A549 (cell line): Measurements from ENCODE around the gene TRERF1. TPM values are rescaled to one million over a fixed set of nuclear protein-coding genes. Genes with fewer than 3 reads are reported as not detected.

ENCODE experiments used
- ATAC-seq, 2 experiments: fragments of 200-7000 bp in 1 of 2; fragments of >200 bp in 1 of 2; cut with Nextera tagmentation in 1 of 2; cut with Tn5 transposase in 1 of 2; 3 replicates each; pipeline versions ENCODE4 v1.8.0 to v1.9.1; 2018 to 2020; ENCODE audit warnings: mild to moderate bottlenecking in 1 of 2, moderate library complexity in 1 of 2
- CTCF ChIA-PET: fragments of 300-600 bp; sonication (Branson Sonifier 250); formaldehyde crosslinking; extraction: SDS; loops from one replicate; lab custom pipeline; 2021; ENCODE audit warnings: antibody characterized with exemption, inconsistent platforms; lab: Yijun Ruan, JAX
- POLR2A ChIA-PET: fragments of 350-600 bp; formaldehyde crosslinking; extraction: SDS; loops from one replicate; lab custom pipeline; 2021; ENCODE audit warnings: antibody characterized with exemption, inconsistent platforms; lab: Yijun Ruan, JAX
- DNase-seq, 2 experiments: peaks; one replicate each; pipeline versions ENCODE4 v3.0.0 to v3.0.0-alpha.2; 2011 to 2016; ENCODE audit warnings: low read depth in 1 of 2, low spot score in 1 of 2
- FAIRE-seq: peaks from 2 replicates; lab custom pipeline; 2011; peaks lifted over from hg19 to GRCh38; lab: Jason Lieb, UNC
- H3K27ac ChIP-seq, 2 experiments: fragments of >200 bp; sonication (Bioruptor Twin); formaldehyde crosslinking; 3 replicates each; pipeline ENCODE4 v1.5.1; 2016 to 2017
- H3K4me1 ChIP-seq: fragments of >200 bp; sonication (Bioruptor Twin); formaldehyde crosslinking; 3 replicates; pipeline ENCODE4 v1.6.1; 2016
- H3K4me2 ChIP-seq: fragments of >200 bp; sonication (Bioruptor Twin); formaldehyde crosslinking; 3 replicates; pipeline ENCODE4 v1.6.1; 2016
- H3K4me3 ChIP-seq: fragments of >200 bp; sonication (Bioruptor Twin); formaldehyde crosslinking; 3 replicates; pipeline ENCODE4 v1.5.1; 2016
- H3K9me3 ChIP-seq: fragments of >200 bp; sonication (Bioruptor Twin); formaldehyde crosslinking; 3 replicates; pipeline ENCODE4 v1.6.1; 2016
- CHD2 ChIP-seq: fragments of 150-350 bp; IDR thresholded peaks from 2 replicates; pipeline ENCODE4 v1.6.1; 2014; ENCODE audit warnings: low read length; ENCODE audit not compliant: partially characterized antibody
- EHMT2 ChIP-seq: fragments of 200-600 bp; sonication (generic); IDR thresholded peaks from 2 replicates; pipeline ENCODE4 v1.6.1; 2016; ENCODE audit warnings: antibody characterized with exemption, low read depth, mild to moderate bottlenecking, moderate library complexity
- GATA3 ChIP-seq: IDR thresholded peaks from 2 replicates; pipeline ENCODE4 v1.6.1; 2012; ENCODE audit warnings: borderline replicate concordance
- HEYL ChIP-seq: fragments of 250-450 bp; sonication (Bioruptor Pico); IDR thresholded peaks from 2 replicates; pipeline ENCODE4 v1.8.0; 2021; ENCODE audit warnings: mild to moderate bottlenecking, moderate library complexity
- HOXA7 ChIP-seq: fragments of 250-450 bp; sonication (Bioruptor Pico); IDR thresholded peaks from 2 replicates; pipeline ENCODE4 v1.5.0; 2020; ENCODE audit warnings: mild to moderate bottlenecking, moderate library complexity
- HOXB13 ChIP-seq: fragments of 250-450 bp; sonication (Bioruptor Pico); IDR thresholded peaks from 2 replicates; pipeline ENCODE4 v1.5.0; 2020; ENCODE audit warnings: low read depth, mild to moderate bottlenecking, moderate library complexity
- HOXB5 ChIP-seq: fragments of 250-450 bp; sonication (Bioruptor Pico); IDR thresholded peaks from 2 replicates; pipeline ENCODE4 v1.5.0; 2020; ENCODE audit warnings: mild to moderate bottlenecking, moderate library complexity
- JUN ChIP-seq, 2 experiments: fragments of >200 bp; sonication (Bioruptor Twin); formaldehyde crosslinking; IDR thresholded peaks; 2 replicates in 1 of 2; 3 replicates in 1 of 2; pipeline ENCODE4 v1.6.1; 2016 to 2017
- JUNB ChIP-seq: fragments of >200 bp; sonication (Bioruptor Twin); formaldehyde crosslinking; IDR thresholded peaks from 2 replicates; pipeline ENCODE4 v1.6.1; 2016
- KDM5A ChIP-seq: fragments of 200-600 bp; sonication (generic); IDR thresholded peaks from 2 replicates; pipeline ENCODE4 v1.6.1; 2016; ENCODE audit warnings: antibody characterized with exemption, mild to moderate bottlenecking
- MAFK ChIP-seq: fragments of 450-650 bp; IDR thresholded peaks from 2 replicates; pipeline ENCODE4 v1.6.1; 2014; ENCODE audit not compliant: partially characterized antibody
- MAZ ChIP-seq: fragments of 150-350 bp; IDR thresholded peaks from 2 replicates; pipeline ENCODE4 v1.6.1; 2014; ENCODE audit warnings: antibody characterized with exemption, low read depth, low read length, borderline replicate concordance
- NFE2L2 ChIP-seq: fragments of 150-350 bp; conservative IDR thresholded peaks from 2 replicates; pipeline ENCODE4 v1.6.1; 2014; ENCODE audit warnings: low read length
- NPAS2 ChIP-seq: fragments of 250-450 bp; sonication (Bioruptor Pico); IDR thresholded peaks from 2 replicates; pipeline ENCODE4 v1.8.0; 2022; ENCODE audit warnings: mild to moderate bottlenecking, moderate library complexity, borderline replicate concordance
- NR3C1 ChIP-seq: fragments of >200 bp; sonication (Bioruptor Twin); formaldehyde crosslinking; IDR thresholded peaks from 3 replicates; pipeline ENCODE4 v1.6.1; 2017
- PHF8 ChIP-seq: fragments of 200-600 bp; sonication (generic); IDR thresholded peaks from 2 replicates; pipeline ENCODE4 v1.6.1; 2016; ENCODE audit warnings: low read depth, mild to moderate bottlenecking, antibody characterized with exemption, moderate library complexity, borderline replicate concordance
- RAD21 ChIP-seq, 2 experiments: fragments of >200 bp in 1 of 2; sonication (Bioruptor Twin) in 1 of 2; formaldehyde crosslinking in 1 of 2; IDR thresholded peaks in 1 of 2; conservative IDR thresholded peaks in 1 of 2; 2 replicates in 1 of 2; 3 replicates in 1 of 2; pipeline ENCODE4 v1.6.1; 2012 to 2018; ENCODE audit warnings: inconsistent platforms in 1 of 2
- RARB ChIP-seq: fragments of 250-450 bp; sonication (Bioruptor Pico); IDR thresholded peaks from 2 replicates; pipeline ENCODE4 v1.8.0; 2021; ENCODE audit warnings: mild to moderate bottlenecking, moderate library complexity
- RFX5 ChIP-seq: fragments of 450-650 bp; IDR thresholded peaks from 2 replicates; pipeline ENCODE4 v1.7.1; 2014; ENCODE audit warnings: antibody characterized with exemption, mild to moderate bottlenecking, moderate library complexity
- SMC3 ChIP-seq: fragments of >200 bp; sonication (Bioruptor Twin); formaldehyde crosslinking; IDR thresholded peaks from 3 replicates; pipeline ENCODE4 v1.6.1; 2018; ENCODE audit warnings: inconsistent platforms
- SREBF2 ChIP-seq: fragments of 450-650 bp; IDR thresholded peaks from 2 replicates; pipeline ENCODE4 v1.6.1; 2014; ENCODE audit warnings: mild to moderate bottlenecking, moderate library complexity
- TFCP2L1 ChIP-seq: fragments of 250-450 bp; sonication (Bioruptor Pico); IDR thresholded peaks from 2 replicates; pipeline ENCODE4 v1.5.0; 2021; ENCODE audit warnings: mild to moderate bottlenecking
- TP53 ChIP-seq: fragments of 250-450 bp; sonication (Bioruptor Pico); IDR thresholded peaks from 2 replicates; pipeline ENCODE4 v1.5.0; 2021; ENCODE audit warnings: mild to moderate bottlenecking, moderate library complexity
- ZC3H11A ChIP-seq: fragments of 450-650 bp; IDR thresholded peaks from 2 replicates; pipeline ENCODE4 v1.6.1; 2014; ENCODE audit warnings: antibody characterized with exemption, mild to moderate bottlenecking
- ZNF302 ChIP-seq: fragments of 250-450 bp; sonication (Bioruptor Pico); IDR thresholded peaks from 2 replicates; pipeline ENCODE4 v1.9.0; 2021; ENCODE audit warnings: inconsistent platforms, mild to moderate bottlenecking, moderate library complexity
- ZSCAN20 ChIP-seq: fragments of 250-450 bp; sonication (Bioruptor Pico); IDR thresholded peaks from 2 replicates; pipeline ENCODE4 v1.8.0; 2022; ENCODE audit warnings: mild to moderate bottlenecking, moderate library complexity
- WGBS: methylation state at CpG from one replicate; pipeline ENCODE4 v1.1.6; 2017; ENCODE audit errors: missing lambda C conversion rate; 5-methylcytosine and 5-hydroxymethylcytosine counted together
- polyA plus RNA-seq, 4 experiments: library from polyadenylated mRNA; depleted of rRNA in 3 of 4; stranded (reverse); fragments of >200 nt; fragmentation: RNase III in 1 of 4; extraction: RNeasy Plus Mini Kit Qiagen cat#74134 plus additional on column Dnase treatment in 1 of 4; gene quantifications; 2 replicates in 3 of 4; 3 replicates in 1 of 4; pipeline ENCODE4 v1.2.3, GENCODE V29; 2011 to 2017
- TF ChIP-seq, protein P1 (sequence below): fragments of >200 bp; sonication (Bioruptor Twin); formaldehyde crosslinking; IDR thresholded peaks from 3 replicates; pipeline ENCODE4 v1.6.1; 2016
- TF ChIP-seq, protein P2 (sequence below): fragments of >200 bp; sonication (Bioruptor Twin); formaldehyde crosslinking; IDR thresholded peaks from 3 replicates; pipeline ENCODE4 v1.5.1; 2016
- TF ChIP-seq, protein P3 (sequence below): IDR thresholded peaks from 2 replicates; pipeline ENCODE4 v1.6.1; 2012
- TF ChIP-seq, protein P4 (sequence below): fragments of 450-650 bp; IDR thresholded peaks from 2 replicates; pipeline ENCODE4 v1.6.1; 2014; ENCODE audit warnings: antibody characterized with exemption

The TRERF1 gene
- polyA plus RNA-seq, 2 of the 4 experiments (the other 2 are of a cell fraction): 2.4 to 3.5 TPM

DNA sequence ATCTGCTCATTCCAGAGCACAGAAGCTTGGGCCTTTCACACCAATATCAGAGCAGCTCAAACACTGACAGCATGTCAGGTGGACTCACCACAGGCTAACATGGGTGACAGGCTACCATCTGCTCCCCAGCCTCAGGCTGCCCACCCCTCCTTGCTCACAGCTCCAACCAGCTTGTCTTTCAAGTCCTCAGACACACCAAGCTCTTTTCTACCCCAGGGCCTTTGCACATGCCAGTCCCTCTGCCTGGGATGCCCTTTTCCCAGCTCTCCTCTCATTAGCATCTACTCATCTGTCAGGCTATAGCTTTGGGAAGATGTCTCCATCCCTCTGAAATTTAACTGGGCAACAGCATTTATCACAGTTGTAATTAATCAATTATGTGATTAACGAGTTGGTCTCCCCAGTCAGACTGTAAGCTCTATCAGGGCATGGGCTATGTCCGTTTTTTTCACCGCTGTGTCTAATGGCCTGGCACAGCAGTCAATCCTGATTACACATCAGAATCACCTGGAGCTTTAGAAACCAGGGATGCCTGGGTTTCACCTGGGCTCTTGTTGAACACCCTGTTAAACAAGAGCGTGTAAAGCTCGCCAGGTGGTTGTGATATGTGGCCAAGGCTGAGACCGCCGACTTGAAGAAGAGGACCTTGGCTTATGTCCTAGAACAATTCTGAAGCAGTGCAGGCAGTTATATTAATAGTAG is 145.1 kb downstream of the TRERF1 start:
- no peak overlapping the region for H3K4me3 ChIP-seq
- no peak overlapping the region for H3K27ac ChIP-seq
- H3K9me3 ChIP-seq: no peaks in the 10 kb centered on the region
- ChIA-PET CTCF (interaction anchor here (0.7 to 1.7 kb wide), 3 partner anchors 9 to 226 kb away, joined by 4 to 6 read pairs (median 5); no protein-coding TSS in a partner anchor), POLR2A (no interaction called here)
- WGBS: 93% methylated on average over 7 of the region's 7 CpGs
- TF ChIP-seq, protein P1, sequence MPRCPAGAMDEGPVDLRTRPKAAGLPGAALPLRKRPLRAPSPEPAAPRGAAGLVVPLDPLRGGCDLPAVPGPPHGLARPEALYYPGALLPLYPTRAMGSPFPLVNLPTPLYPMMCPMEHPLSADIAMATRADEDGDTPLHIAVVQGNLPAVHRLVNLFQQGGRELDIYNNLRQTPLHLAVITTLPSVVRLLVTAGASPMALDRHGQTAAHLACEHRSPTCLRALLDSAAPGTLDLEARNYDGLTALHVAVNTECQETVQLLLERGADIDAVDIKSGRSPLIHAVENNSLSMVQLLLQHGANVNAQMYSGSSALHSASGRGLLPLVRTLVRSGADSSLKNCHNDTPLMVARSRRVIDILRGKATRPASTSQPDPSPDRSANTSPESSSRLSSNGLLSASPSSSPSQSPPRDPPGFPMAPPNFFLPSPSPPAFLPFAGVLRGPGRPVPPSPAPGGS: no peak
- TF ChIP-seq SMC3 (no peak), GATA3 (no peak), EHMT2 (no peak), NR3C1 (no peak), RARB (CRISPR knock-in tag) (no peak), PHF8 (no peak), HOXA7 (CRISPR knock-in tag) (no peak), HOXB13 (CRISPR knock-in tag) (no peak), MAZ (no peak), RAD21 (conservative IDR thresholded peaks at IDR 0.05 in 1 of 2, IDR thresholded peaks at IDR 0.05 in 1 of 2) (no peak), MAFK (no peak), TP53 (no peak), HOXB5 (no peak)
- TF ChIP-seq, protein P2, sequence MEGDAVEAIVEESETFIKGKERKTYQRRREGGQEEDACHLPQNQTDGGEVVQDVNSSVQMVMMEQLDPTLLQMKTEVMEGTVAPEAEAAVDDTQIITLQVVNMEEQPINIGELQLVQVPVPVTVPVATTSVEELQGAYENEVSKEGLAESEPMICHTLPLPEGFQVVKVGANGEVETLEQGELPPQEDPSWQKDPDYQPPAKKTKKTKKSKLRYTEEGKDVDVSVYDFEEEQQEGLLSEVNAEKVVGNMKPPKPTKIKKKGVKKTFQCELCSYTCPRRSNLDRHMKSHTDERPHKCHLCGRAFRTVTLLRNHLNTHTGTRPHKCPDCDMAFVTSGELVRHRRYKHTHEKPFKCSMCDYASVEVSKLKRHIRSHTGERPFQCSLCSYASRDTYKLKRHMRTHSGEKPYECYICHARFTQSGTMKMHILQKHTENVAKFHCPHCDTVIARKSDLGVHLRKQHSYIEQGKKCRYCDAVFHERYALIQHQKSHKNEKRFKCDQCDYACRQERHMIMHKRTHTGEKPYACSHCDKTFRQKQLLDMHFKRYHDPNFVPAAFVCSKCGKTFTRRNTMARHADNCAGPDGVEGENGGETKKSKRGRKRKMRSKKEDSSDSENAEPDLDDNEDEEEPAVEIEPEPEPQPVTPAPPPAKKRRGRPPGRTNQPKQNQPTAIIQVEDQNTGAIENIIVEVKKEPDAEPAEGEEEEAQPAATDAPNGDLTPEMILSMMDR: no peak
- TF ChIP-seq, protein P3, sequence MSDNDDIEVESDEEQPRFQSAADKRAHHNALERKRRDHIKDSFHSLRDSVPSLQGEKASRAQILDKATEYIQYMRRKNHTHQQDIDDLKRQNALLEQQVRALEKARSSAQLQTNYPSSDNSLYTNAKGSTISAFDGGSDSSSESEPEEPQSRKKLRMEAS: no peak
- TF ChIP-seq, protein P4, sequence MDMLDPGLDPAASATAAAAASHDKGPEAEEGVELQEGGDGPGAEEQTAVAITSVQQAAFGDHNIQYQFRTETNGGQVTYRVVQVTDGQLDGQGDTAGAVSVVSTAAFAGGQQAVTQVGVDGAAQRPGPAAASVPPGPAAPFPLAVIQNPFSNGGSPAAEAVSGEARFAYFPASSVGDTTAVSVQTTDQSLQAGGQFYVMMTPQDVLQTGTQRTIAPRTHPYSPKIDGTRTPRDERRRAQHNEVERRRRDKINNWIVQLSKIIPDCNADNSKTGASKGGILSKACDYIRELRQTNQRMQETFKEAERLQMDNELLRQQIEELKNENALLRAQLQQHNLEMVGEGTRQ: no peak
- no peak for DNase-seq
- H3K4me1 ChIP-seq: peaks cover 4% of the 10 kb centered on the region; the same call in 1 of the 3 replicates
- no peak overlapping the region for H3K4me2 ChIP-seq
- ATAC-seq: no peak
- no peak for FAIRE-seq

DNA sequence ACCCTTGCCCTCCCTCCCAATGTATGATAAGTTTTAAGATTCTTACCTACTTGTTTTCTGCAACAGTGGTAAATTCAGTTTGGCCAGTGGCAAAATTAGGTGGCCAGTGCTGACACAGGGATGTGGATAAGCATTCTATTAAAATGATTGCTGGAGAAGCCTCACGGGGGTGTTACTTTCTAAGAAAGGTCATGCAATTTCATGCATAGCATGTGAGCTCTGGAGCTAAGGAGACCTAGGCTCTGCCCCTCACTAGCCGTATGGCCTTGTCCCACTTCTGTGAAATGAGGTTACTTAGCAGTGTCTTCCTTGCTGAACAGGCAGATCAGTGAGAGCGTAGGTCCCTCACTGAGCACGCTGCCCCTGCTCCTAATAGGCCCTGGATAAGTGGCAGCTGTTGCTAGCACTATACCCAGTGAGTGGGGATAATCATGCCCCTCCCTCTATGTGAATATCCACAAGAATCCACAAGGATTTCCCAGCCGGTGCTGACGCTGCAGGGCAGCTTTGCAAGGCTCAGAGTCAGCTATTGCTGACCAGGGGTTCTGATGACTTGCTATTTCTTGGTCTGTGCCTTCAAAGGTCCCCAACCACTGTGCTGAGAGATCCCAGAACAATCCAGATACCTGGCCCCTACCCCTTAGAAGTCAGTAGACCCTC is 147.5 kb downstream of the TRERF1 start:
- ATAC-seq: no peak

More for the DNA sequence above, 147.5 kb downstream of the TRERF1 start:
- no peak overlapping the region for H3K4me3 ChIP-seq
- FAIRE-seq (no peak), DNase-seq (no peak)
- CTCF ChIA-PET: interaction anchor here (0.9 to 1.1 kb wide), 2 partner anchors 11 to 227 kb away, joined by 3 to 4 read pairs; no protein-coding TSS in a partner anchor
- 89% methylated on average over 5 of the region's 6 CpGs for WGBS
- no peaks in the 10 kb centered on the region for H3K9me3 ChIP-seq
- TF ChIP-seq CHD2 (no peak), NFE2L2 (no peak), NPAS2 (CRISPR knock-in tag) (no peak), RFX5 (no peak), JUNB (no peak), NR3C1 (no peak), JUN (IDR thresholded peaks at IDR 0.05) (no peak), HEYL (CRISPR knock-in tag) (no peak), TFCP2L1 (CRISPR knock-in tag) (no peak), SREBF2 (no peak), ZNF302 (CRISPR knock-in tag) (no peak), ZSCAN20 (CRISPR knock-in tag) (no peak), ZC3H11A (no peak), KDM5A (no peak)
- TF ChIP-seq, protein P3: no peak
- TF ChIP-seq, all 56 proteins: peak for 0
- POLR2A ChIA-PET: no interaction called here
- Histone ChIP-seq H3K4me2 (no peak overlapping the region), H3K4me1 (peaks cover 12% of the 10 kb centered on the region; the same call in 2 of the 3 replicates), H3K27ac (no peak overlapping the region)
